Rectal smooth muscle tissue (tissue), 1 donor: Measurements from ENCODE around the gene ITSN2.
"Not testable (repeated sequence)": the region's sequence is repeated elsewhere in the genome, so short reads cannot be mapped to it uniquely, and the experiment has no call there.

ENCODE experiments used
- H3K27ac ChIP-seq: one replicate; pipeline ENCODE4 v1.7.0; 2013; ENCODE audit warnings: low read depth, low read length, inconsistent platforms
- H3K27me3 ChIP-seq: one replicate; pipeline ENCODE4 v1.7.0; 2013; ENCODE audit warnings: low read length; ENCODE audit not compliant: control insufficient read depth, insufficient read depth
- H3K36me3 ChIP-seq: one replicate; pipeline ENCODE4 v1.7.0; 2013; ENCODE audit warnings: low read length; ENCODE audit not compliant: control insufficient read depth, insufficient read depth
- H3K4me1 ChIP-seq: one replicate; pipeline ENCODE4 v1.7.0; 2013; ENCODE audit warnings: low read length; ENCODE audit not compliant: control insufficient read depth, insufficient read depth
- H3K4me3 ChIP-seq: one replicate; pipeline ENCODE4 v1.7.0; 2013; ENCODE audit warnings: low read length
- H3K9ac ChIP-seq: one replicate; pipeline ENCODE4 v1.7.0; 2013; ENCODE audit warnings: low read length

ITSN2 gene

GRCh38 chr2:24342110-24342910 is 18.0 kb downstream of the ITSN2 start:
- H3K27me3 ChIP-seq: no peaks in the 10 kb centered on the region
- H3K4me3 ChIP-seq: no peak overlapping the region
- H3K9ac ChIP-seq: no peak overlapping the region
- no peaks in the 10 kb centered on the region for H3K4me1 ChIP-seq
- no peaks in the 10 kb centered on the region for H3K36me3 ChIP-seq
- no peak overlapping the region for H3K27ac ChIP-seq

- Histone ChIP-seq H3K9ac (no peak overlapping the region), H3K27me3 (no peaks in the 10 kb centered on the region), H3K4me1 (no peaks in the 10 kb centered on the region), H3K36me3 (no peaks in the 10 kb centered on the region), H3K27ac (no peak overlapping the region), H3K4me3 (no peak overlapping the region)
These were observed 20.5 kb downstream of the ITSN2 start for GRCh38 chr2:24339856-24340262.

DNA sequence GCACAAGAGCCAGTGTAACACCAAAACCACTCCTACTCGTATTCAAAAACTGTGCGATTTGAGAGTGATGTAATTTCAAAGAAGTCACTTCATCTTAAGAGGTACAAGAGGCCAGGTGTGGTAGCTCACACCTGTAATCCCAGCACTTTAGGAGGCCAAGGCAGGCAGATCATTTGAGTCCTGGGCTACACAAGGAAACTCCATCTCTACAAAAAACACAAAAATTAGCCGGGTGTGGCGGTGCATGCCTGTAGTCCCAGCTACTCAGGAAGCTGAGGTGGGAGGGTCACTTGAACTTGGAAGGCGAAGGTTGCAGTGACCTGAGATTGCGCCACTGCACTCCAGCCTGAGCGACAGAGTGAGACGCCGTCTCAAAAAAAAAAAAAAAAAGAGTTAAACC is 21.2 kb downstream of the ITSN2 start:
- not testable (repeated sequence) for H3K4me3 ChIP-seq, H3K27me3 ChIP-seq, H3K27ac ChIP-seq, H3K4me1 ChIP-seq, H3K36me3 ChIP-seq, H3K9ac ChIP-seq

- Histone ChIP-seq H3K27ac (no peak overlapping the region), H3K36me3 (no peaks in the 10 kb centered on the region), H3K4me3 (no peak overlapping the region), H3K9ac (no peak overlapping the region), H3K27me3 (no peaks in the 10 kb centered on the region), H3K4me1 (no peaks in the 10 kb centered on the region)
These were observed 22.4 kb downstream of the ITSN2 start for GRCh38 chr2:24337890-24338289.

GRCh38 chr2:24336811-24337210 is 23.5 kb downstream of the ITSN2 start:
- H3K9ac ChIP-seq: no peak overlapping the region
- H3K36me3 ChIP-seq: no peaks in the 10 kb centered on the region
- no peak overlapping the region for H3K4me3 ChIP-seq
- H3K4me1 ChIP-seq: no peaks in the 10 kb centered on the region
- no peak overlapping the region for H3K27ac ChIP-seq
- H3K27me3 ChIP-seq: no peaks in the 10 kb centered on the region

- Histone ChIP-seq H3K4me1 (no peaks in the 10 kb centered on the region), H3K9ac (no peak overlapping the region), H3K36me3 (peaks cover 2% of the 10 kb centered on the region), H3K4me3 (no peak overlapping the region), H3K27ac (no peak overlapping the region), H3K27me3 (no peaks in the 10 kb centered on the region)
These were observed 26.1 kb downstream of the ITSN2 start for GRCh38 chr2:24334245-24334633.

DNA sequence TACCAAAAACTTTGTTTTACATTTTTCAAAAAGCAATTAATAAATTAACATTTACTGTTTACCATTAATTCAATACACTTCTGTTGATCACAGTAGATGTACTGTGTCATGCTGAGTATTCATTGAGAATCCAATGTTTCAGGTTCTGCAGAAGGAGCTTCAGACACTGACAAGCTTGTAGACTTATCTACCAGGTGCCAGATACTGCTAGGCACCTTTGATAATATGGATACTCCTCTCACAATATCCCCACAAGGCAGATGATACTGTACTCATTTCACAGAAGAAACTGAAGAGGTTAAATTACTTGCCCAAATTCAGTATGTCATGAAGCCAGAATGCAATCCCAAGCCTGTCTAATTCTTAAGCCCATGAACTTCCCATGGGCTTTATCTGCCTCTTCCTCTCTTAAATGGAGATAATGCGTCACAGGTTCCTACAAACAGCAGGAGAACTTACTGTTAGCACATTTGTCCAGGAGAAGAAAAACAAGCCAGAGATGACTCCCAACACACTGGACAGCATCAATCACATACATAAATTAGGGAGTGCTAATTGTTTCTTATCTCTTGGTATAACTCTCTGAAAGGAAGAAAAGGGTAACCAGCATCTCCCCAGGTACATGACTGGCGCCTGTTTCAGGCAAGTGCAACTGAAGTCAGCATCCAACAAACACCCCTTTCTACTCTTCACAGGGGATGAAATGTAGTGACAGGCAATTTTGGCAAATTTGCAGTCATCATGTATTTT is 27.4 kb downstream of the ITSN2 start:
- H3K27ac ChIP-seq: no peak overlapping the region
- H3K4me1 ChIP-seq: no peaks in the 10 kb centered on the region
- no peak overlapping the region for H3K9ac ChIP-seq
- H3K27me3 ChIP-seq: no peaks in the 10 kb centered on the region
- no peak overlapping the region for H3K4me3 ChIP-seq
- H3K36me3 ChIP-seq: peaks cover 2% of the 10 kb centered on the region

- Histone ChIP-seq H3K27ac (no peak overlapping the region), H3K4me1 (no peaks in the 10 kb centered on the region), H3K9ac (no peak overlapping the region), H3K36me3 (peaks cover 2% of the 10 kb centered on the region), H3K4me3 (no peak overlapping the region), H3K27me3 (no peaks in the 10 kb centered on the region)
These were observed 30.2 kb downstream of the ITSN2 start for GRCh38 chr2:24330161-24330560.

DNA sequence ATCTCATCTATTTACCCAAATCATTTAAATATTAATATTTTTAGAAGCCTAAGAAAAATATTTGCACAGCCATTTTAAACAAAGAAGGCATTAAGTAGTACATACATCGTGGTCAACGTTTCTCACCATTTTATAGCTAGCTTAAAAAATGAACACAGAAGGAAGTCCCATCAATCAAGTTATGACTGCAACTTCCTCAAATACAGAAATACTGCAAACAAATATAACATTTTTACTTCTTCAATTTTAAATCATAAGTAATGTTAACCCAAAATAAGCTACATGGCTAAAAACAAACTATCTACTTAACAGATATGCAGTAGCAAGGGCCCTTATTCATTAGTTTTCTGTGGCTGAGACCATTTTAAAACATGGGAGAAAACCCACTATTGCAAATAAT is 30.6 kb downstream of the ITSN2 start:
- Histone ChIP-seq H3K27ac (no peak overlapping the region), H3K27me3 (no peaks in the 10 kb centered on the region), H3K4me1 (no peaks in the 10 kb centered on the region), H3K36me3 (peaks cover 2% of the 10 kb centered on the region), H3K9ac (no peak overlapping the region), H3K4me3 (no peak overlapping the region)

DNA sequence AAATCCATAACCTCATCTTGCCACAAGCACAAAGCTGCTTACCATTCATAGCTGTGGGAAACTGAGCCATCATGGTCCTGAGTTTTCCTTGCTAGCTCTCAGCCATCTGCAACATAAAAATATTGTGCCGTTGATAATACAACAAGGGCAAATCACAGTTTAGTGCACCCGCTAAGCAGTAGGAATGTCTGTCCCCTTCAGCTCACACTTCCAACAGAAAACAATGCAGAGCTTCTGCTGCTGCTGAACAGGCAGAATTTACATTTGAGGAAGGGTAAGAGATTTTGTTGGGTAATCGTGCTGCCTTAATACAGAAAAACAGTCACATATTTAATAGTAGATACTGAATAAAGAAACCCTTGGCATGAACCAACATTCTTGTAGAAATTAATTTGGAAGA is 32.3 kb downstream of the ITSN2 start:
- no peak overlapping the region for H3K9ac ChIP-seq
- H3K27me3 ChIP-seq: no peaks in the 10 kb centered on the region
- no peaks in the 10 kb centered on the region for H3K4me1 ChIP-seq
- no peak overlapping the region for H3K27ac ChIP-seq
- peaks cover 2% of the 10 kb centered on the region for H3K36me3 ChIP-seq
- no peak overlapping the region for H3K4me3 ChIP-seq

- H3K4me3 ChIP-seq: no peak overlapping the region
- H3K27ac ChIP-seq: no peak overlapping the region
- no peak overlapping the region for H3K9ac ChIP-seq
- no peaks in the 10 kb centered on the region for H3K27me3 ChIP-seq
- H3K36me3 ChIP-seq: no peaks in the 10 kb centered on the region
- no peaks in the 10 kb centered on the region for H3K4me1 ChIP-seq
These were observed 42.8 kb downstream of the ITSN2 start for GRCh38 chr2:24317491-24317920.

DNA sequence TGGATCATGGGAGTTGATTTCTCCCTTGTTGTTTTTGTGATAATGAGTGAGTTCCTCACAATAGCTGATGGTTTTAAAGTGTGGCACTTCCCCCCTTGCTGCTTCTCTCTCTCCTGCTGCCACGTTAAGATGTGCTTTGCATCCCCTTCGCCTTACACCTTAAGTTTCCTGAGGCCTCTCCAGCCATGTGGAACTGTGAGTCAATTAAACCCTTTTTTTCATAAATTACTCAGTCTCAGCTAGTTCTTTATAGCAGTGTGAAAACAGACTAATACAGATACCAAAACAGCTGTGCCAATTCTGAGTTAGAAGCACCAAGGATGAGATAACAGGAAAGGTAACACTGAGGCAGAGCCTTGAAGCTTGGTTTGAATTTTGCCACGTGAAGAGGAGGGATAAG is 44.7 kb downstream of the ITSN2 start:
- Histone ChIP-seq H3K27me3 (no peaks in the 10 kb centered on the region), H3K4me3 (no peak overlapping the region), H3K4me1 (no peaks in the 10 kb centered on the region), H3K36me3 (no peaks in the 10 kb centered on the region), H3K27ac (no peak overlapping the region), H3K9ac (no peak overlapping the region)
